ENCODE results near the gene LHX3. TPM values are rescaled to one million over a fixed set of nuclear protein-coding genes. Genes with fewer than 3 reads are reported as not detected.

Gene LHX3
- total and polyA plus RNA-seq, 2 of the 8 experiments (the other 6 are each of a cell fraction or from before 2014, with no cell fraction given): 0.02 TPM; not detected in 1

- Histone ChIP-seq H3K23me2 (ENCODE audit: low read depth, low read length) (no peaks in the 10 kb centered on the region; the same call in 1 of the 2 replicates), H3K9ac (replicated peaks in 1 of 4; ENCODE audit: extremely low read depth in 1 of 4, low read depth in 3 of 4, low read length in 3 of 4) (no peak overlapping the region), H4K91ac (replicated peaks; ENCODE audit: insufficient read length, low read length) (no peak overlapping the region), H3K9me3 (ENCODE audit: insufficient read depth in 2 of 2, low read depth in 1 of 2, low read length in 1 of 2) (no peaks in the 10 kb centered on the region), H2AK5ac (ENCODE audit: low read depth, low read length) (no peak overlapping the region), H3K18ac (ENCODE audit: extremely low read depth, low read length) (no peak overlapping the region), H4K5ac (ENCODE audit: insufficient read length, low read depth, low read length) (no peak overlapping the region), H2BK20ac (ENCODE audit: low read length) (no peak overlapping the region), H2BK120ac (replicated peaks; ENCODE audit: low read depth, low read length) (no peak overlapping the region), H3K4me2 (ENCODE audit: insufficient read depth in 1 of 2, low read depth in 2 of 2, low read length in 2 of 2) (0 out of 4 replicates have a peak overlapping the region, but pooled peaks of 1 of the 2 experiments have one; percentile 13), H3K79me2 (ENCODE audit: control insufficient read depth in 1 of 2, insufficient read depth in 2 of 2, low read length in 2 of 2) (peaks cover 4 to 31% of the 10 kb centered on the region in 2 experiments), H2AFZ (ENCODE audit: low read length) (no peak overlapping the region), H3K4ac (replicated peaks; ENCODE audit: insufficient read length, low read depth, low read length) (no peak overlapping the region), H3K79me1 (ENCODE audit: low read depth, low read length) (peaks cover 4% of the 10 kb centered on the region), H4K8ac (ENCODE audit: extremely low read depth, insufficient read depth, low read length) (no peak overlapping the region), H2BK12ac (ENCODE audit: low read depth, low read length) (peak overlapping the region; percentile 90; the same call in 1 of the 2 replicates), H3K23ac (ENCODE audit: insufficient read length) (no peak overlapping the region), H3K27ac (ENCODE audit: low read depth, low read length) (no peak overlapping the region), H3K4me1 (replicated peaks in 1 of 4; ENCODE audit: control insufficient read depth in 3 of 4, insufficient read depth in 4 of 4, low read length in 3 of 4) (peaks cover 3 to 21% (median 13%) of the 10 kb centered on the region in 4 experiments), H3K14ac (ENCODE audit: insufficient read length) (no peak overlapping the region), H4K20me1 (replicated peaks in 1 of 2; ENCODE audit: control insufficient read depth in 1 of 2, insufficient read depth in 2 of 2, low read length in 2 of 2) (peaks cover 7 to 18% of the 10 kb centered on the region in 2 experiments), H3K4me3 (ENCODE audit: extremely low read depth in 1 of 4, insufficient read depth in 2 of 4, low read depth in 3 of 4, low read length in 4 of 4) (no peak overlapping the region), H3K56ac (replicated peaks; ENCODE audit: insufficient read length, low read depth, low read length) (no peak overlapping the region), H2BK15ac (ENCODE audit: low read length) (peak overlapping the region; percentile 61; the same call in 1 of the 2 replicates), H3K27me3 (replicated peaks in 1 of 4; ENCODE audit: control insufficient read depth in 3 of 4, extremely low read depth in 1 of 4, insufficient read depth in 3 of 4, low read length in 3 of 4) (peaks cover 0 to 7% (median 1%) of the 10 kb centered on the region in 4 experiments; a peak in 4 of 7 replicates), H2BK5ac (ENCODE audit: low read depth, low read length) (no peak overlapping the region), H3K36me3 (ENCODE audit: control insufficient read depth in 2 of 4, insufficient read depth in 4 of 4, low read length in 3 of 4) (no peaks in the 10 kb centered on the region; a peak in 1 of 8 replicates)
- ChIA-PET CTCF (ENCODE audit: partially characterized antibody) (interaction anchor here (1.0 to 1.6 kb wide), 5 partner anchors 17 to 77 kb away, joined by 3 to 5 read pairs (median 3); no protein-coding TSS in a partner anchor), POLR2A (ENCODE audit: partially characterized antibody) (interaction anchor here (0.6 to 1.1 kb wide), 5 partner anchors 20 to 161 kb away, joined by 3 read pairs; no protein-coding TSS in a partner anchor)
- DNase-seq (ENCODE audit: low read depth in 1 of 2, low spot score in 2 of 2) (no peak), FAIRE-seq (no peak)
- TF ChIP-seq KDM1A (IDR thresholded peaks at IDR 0.05; ENCODE audit: borderline replicate concordance, low read length) (peak; percentile 51; the same call in 1 of the 2 replicates), SP1 (IDR thresholded peaks at IDR 0.05; ENCODE audit: low read depth, low read length) (no peak), BCL11A (IDR thresholded peaks at IDR 0.05; ENCODE audit: low read depth in 2 of 2, low read length in 2 of 2) (no peak), TBP (IDR thresholded peaks at IDR 0.05; ENCODE audit: low read depth, low read length) (no peak)
- 88% methylated on average over 26 of the region's 26 CpGs; no CpG with 5 or more reads in 1 of the 2 experiments for WGBS, 2 experiments (ENCODE audit: extremely low coverage in 1 of 2, insufficient coverage in 1 of 2, insufficient read length in 1 of 2, insufficient replicate concordance in 2 of 2, low coverage in 1 of 2, low lambda C conversion rate in 2 of 2, missing lambda C conversion rate in 1 of 2)
These were observed 42.1 kb upstream of the LHX3 start for GRCh38 chr9:136246849-136247550.

Measured in H1 (cell line).